HG03521 (cell line): ENCODE results near the gene KCNIP1.
"Not testable (repeated sequence)": the region's sequence is repeated elsewhere in the genome, so short reads cannot be mapped to it uniquely, and the experiment has no call there.

Experiments
- ATAC-seq: cut with Tn5 transposase; IDR thresholded peaks from one replicate; pipeline ENCODE4 v1.9.1; 2021; ENCODE audit warnings: mild to moderate bottlenecking, moderate library complexity; ENCODE audit not compliant: unreplicated experiment

KCNIP1 gene

GRCh38 chr5:170762298-170762697 lies 258.5 kb downstream of the KCNIP1 start:
- ATAC-seq, result not testable (repeated sequence)

- ATAC-seq, result not testable (repeated sequence)
Measured at GRCh38 chr5:170765868-170766267, 262.0 kb downstream of the KCNIP1 start.

- no peak for ATAC-seq
Measured at GRCh38 chr5:170769246-170769645, 265.4 kb downstream of the KCNIP1 start.

GRCh38 chr5:170769898-170770416 lies 266.1 kb downstream of the KCNIP1 start:
- no peak for ATAC-seq

GRCh38 chr5:170771496-170771895 lies 267.7 kb downstream of the KCNIP1 start:
- no peak for ATAC-seq

- no peak for ATAC-seq
Measured at GRCh38 chr5:170773024-170773985, 269.5 kb downstream of the KCNIP1 start.

- ATAC-seq, result no peak
Measured at GRCh38 chr5:170774831-170775230, 271.0 kb downstream of the KCNIP1 start.

- no peak for ATAC-seq
Measured at GRCh38 chr5:170781946-170782345, 278.1 kb downstream of the KCNIP1 start.

GRCh38 chr5:170782438-170782837 lies 278.6 kb downstream of the KCNIP1 start:
- ATAC-seq, result no peak

- no peak for ATAC-seq
Measured at GRCh38 chr5:170783498-170784247, 279.9 kb downstream of the KCNIP1 start, which contains the start of gene GABRP. Gene GABRP (plus strand): TSS chr5:170783725. CDS start chr5:170788616, 4,891 bp downstream.

- ATAC-seq, result no peak
Measured at GRCh38 chr5:170785416-170785815, 281.6 kb downstream of the KCNIP1 start.
